ENCODE results near the gene STK4. TPM values are rescaled to one million over a fixed set of nuclear protein-coding genes. Genes with fewer than 3 reads are reported as not detected.
"Not testable (repeated sequence)": the region's sequence is repeated elsewhere in the genome, so short reads cannot be mapped to it uniquely, and the experiment has no call there.

STK4 gene
- total RNA-seq, 1 donor, result 33.7 TPM

DNA sequence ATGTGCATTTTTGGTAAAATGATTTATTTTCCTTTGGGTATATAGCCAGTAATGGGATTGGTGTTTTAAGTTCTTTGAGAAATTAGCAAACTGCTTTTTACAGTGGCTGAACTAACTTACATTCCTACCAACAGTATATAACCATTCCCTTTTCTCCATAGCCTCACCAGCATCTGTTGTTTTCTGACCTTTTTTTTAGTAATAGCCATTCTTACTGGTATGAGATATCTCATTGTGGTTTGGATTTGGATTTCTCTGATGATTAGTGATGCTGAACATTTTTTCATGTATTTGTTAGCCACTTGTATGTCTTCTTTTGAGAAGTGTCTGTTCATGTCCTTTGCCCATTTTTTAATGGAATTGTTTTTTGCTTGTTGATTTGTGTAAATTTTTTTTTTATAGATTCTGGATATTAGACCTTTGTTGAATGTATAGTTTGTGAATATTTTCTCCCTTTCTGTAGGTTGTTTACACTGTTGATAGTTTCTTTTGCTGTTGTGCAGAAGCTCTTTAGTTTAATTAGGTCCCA is 42.3 kb downstream of the STK4 start:
- H4K20me1 ChIP-seq (ENCODE audit: insufficient read depth, low read length), result no peaks in the 10 kb centered on the region
- H3K79me2 ChIP-seq (ENCODE audit: insufficient read depth, low read length), result peaks cover 5% of the 10 kb centered on the region
- H3K36me3 ChIP-seq (ENCODE audit: insufficient read depth, low read length), result peaks cover 4% of the 10 kb centered on the region
- no peak for DNase-seq (ENCODE audit: insufficient read length, low spot score, missing footprints)
- no peak overlapping the region for H2AFZ ChIP-seq (ENCODE audit: low read length)
- H3K4me3 ChIP-seq (ENCODE audit: insufficient read depth, low read length), result no peak overlapping the region
- H3K9me3 ChIP-seq (ENCODE audit: low read depth, low read length), result no peaks in the 10 kb centered on the region
- no peaks in the 10 kb centered on the region for H3K27me3 ChIP-seq (ENCODE audit: insufficient read depth, low read length)
- TF ChIP-seq, protein P1, sequence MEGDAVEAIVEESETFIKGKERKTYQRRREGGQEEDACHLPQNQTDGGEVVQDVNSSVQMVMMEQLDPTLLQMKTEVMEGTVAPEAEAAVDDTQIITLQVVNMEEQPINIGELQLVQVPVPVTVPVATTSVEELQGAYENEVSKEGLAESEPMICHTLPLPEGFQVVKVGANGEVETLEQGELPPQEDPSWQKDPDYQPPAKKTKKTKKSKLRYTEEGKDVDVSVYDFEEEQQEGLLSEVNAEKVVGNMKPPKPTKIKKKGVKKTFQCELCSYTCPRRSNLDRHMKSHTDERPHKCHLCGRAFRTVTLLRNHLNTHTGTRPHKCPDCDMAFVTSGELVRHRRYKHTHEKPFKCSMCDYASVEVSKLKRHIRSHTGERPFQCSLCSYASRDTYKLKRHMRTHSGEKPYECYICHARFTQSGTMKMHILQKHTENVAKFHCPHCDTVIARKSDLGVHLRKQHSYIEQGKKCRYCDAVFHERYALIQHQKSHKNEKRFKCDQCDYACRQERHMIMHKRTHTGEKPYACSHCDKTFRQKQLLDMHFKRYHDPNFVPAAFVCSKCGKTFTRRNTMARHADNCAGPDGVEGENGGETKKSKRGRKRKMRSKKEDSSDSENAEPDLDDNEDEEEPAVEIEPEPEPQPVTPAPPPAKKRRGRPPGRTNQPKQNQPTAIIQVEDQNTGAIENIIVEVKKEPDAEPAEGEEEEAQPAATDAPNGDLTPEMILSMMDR (IDR thresholded peaks at IDR 0.05; ENCODE audit: extremely low read depth, low read depth, low read length), result no peak
- H3K4me1 ChIP-seq (ENCODE audit: insufficient read depth, low read length), result peaks cover 31% of the 10 kb centered on the region
- no peak overlapping the region for H3K4me2 ChIP-seq (ENCODE audit: insufficient read depth, low read length)
- no peak overlapping the region for H3K27ac ChIP-seq (ENCODE audit: low read depth, low read length)

DNA sequence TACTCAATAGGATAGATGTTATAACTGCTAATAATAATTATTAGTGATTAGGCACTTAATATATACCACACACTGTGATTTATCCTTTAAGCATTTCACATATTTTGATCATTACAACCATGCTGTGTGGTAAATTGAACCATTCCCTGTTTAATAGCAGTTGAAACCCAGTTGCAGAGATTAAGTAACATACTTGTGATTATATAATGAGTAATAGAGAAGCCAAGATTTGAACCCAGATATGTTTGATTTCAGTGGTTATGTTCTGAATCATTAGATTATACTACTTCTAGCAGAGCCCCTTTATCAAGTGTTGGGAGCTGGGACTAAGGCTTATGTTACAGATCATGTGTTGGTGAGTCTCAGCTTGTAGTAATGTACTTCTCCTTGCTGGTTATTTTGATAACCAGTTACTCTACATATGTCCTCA is 44.1 kb downstream of the STK4 start:
- peaks cover 49% of the 10 kb centered on the region for H3K4me1 ChIP-seq (ENCODE audit: insufficient read depth, low read length)
- no peaks in the 10 kb centered on the region for H3K9me3 ChIP-seq (ENCODE audit: low read depth, low read length)
- no peak overlapping the region for H3K4me3 ChIP-seq (ENCODE audit: insufficient read depth, low read length)
- peak; percentile 23 for DNase-seq (ENCODE audit: insufficient read length, low spot score, missing footprints)
- H3K36me3 ChIP-seq (ENCODE audit: insufficient read depth, low read length), result peaks cover 4% of the 10 kb centered on the region
- no peaks in the 10 kb centered on the region for H4K20me1 ChIP-seq (ENCODE audit: insufficient read depth, low read length)
- peak overlapping the region; percentile 83 for H3K27ac ChIP-seq (ENCODE audit: low read depth, low read length)
- TF ChIP-seq, protein P1 (IDR thresholded peaks at IDR 0.05; ENCODE audit: extremely low read depth, low read depth, low read length), result no peak
- peaks cover 5% of the 10 kb centered on the region for H3K79me2 ChIP-seq (ENCODE audit: insufficient read depth, low read length)
- H3K27me3 ChIP-seq (ENCODE audit: insufficient read depth, low read length), result no peaks in the 10 kb centered on the region
- H2AFZ ChIP-seq (ENCODE audit: low read length), result no peak overlapping the region
- peak overlapping the region; percentile 46 for H3K4me2 ChIP-seq (ENCODE audit: insufficient read depth, low read length)

DNA sequence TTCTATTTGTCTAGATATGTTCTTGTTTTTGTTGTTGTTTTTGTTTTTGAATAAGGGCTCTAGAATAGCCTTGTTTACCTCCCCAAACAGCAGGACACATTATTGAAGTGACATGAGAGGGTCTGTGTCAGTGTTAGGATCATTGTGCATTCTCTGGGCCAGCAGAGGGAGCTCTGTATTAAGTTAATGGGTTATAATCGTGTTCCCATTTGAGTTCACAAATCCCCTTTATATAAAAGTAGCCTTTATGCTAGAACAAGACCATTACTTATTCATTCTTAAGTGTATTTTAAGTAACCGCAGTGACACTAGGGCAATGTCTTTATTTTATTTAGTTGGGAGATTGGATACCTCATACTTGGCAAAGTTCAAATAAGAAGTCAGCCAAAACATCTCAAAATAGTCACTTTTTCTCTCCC is 44.8 kb downstream of the STK4 start:
- H3K79me2 ChIP-seq (ENCODE audit: insufficient read depth, low read length), result peaks cover 5% of the 10 kb centered on the region
- no peak overlapping the region for H2AFZ ChIP-seq (ENCODE audit: low read length)
- H4K20me1 ChIP-seq (ENCODE audit: insufficient read depth, low read length), result no peaks in the 10 kb centered on the region
- no peaks in the 10 kb centered on the region for H3K27me3 ChIP-seq (ENCODE audit: insufficient read depth, low read length)
- TF ChIP-seq, protein P1 (IDR thresholded peaks at IDR 0.05; ENCODE audit: extremely low read depth, low read depth, low read length), result peak; percentile 83
- H3K4me2 ChIP-seq (ENCODE audit: insufficient read depth, low read length), result peak overlapping the region; percentile 46
- no peaks in the 10 kb centered on the region for H3K9me3 ChIP-seq (ENCODE audit: low read depth, low read length)
- H3K27ac ChIP-seq (ENCODE audit: low read depth, low read length), result peak overlapping the region; percentile 83
- peaks cover 56% of the 10 kb centered on the region for H3K4me1 ChIP-seq (ENCODE audit: insufficient read depth, low read length)
- DNase-seq (ENCODE audit: insufficient read length, low spot score, missing footprints), result peak; percentile 58
- H3K36me3 ChIP-seq (ENCODE audit: insufficient read depth, low read length), result peaks cover 4% of the 10 kb centered on the region
- H3K4me3 ChIP-seq (ENCODE audit: insufficient read depth, low read length), result no peak overlapping the region

DNA sequence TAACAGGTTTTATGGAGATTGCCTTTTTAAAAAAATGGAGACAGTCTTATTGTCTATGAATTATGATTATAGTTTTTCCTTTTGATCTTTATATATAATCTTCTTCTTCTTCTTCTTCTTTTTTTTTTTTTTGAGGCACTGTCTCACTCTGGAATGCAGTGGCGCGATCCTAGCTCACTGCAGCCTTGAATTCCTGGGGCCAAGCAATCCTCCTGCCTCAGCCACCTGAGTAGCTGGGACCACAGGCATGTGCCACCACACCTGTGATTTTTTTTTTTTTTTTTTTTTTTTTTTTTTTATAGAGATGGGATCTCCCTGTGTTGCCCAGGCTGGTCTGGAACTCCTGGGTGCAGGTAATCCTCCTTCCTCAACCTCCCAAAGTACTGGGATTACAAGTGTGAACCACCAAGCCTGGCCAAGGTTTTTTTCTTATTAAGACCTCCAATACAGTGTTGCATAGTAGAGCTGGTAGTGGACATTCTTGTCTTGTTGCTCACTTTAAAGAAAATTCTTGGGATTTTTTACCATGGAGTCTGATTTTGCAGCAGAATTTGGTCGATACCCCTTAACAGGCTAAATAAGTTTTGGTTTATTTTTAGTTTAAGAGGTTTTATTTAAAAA is 46.5 kb downstream of the STK4 start:
- Histone ChIP-seq H3K79me2 (ENCODE audit: insufficient read depth, low read length) (no peaks in the 10 kb centered on the region), H3K4me3 (ENCODE audit: insufficient read depth, low read length) (no peak overlapping the region), H2AFZ (ENCODE audit: low read length) (no peak overlapping the region), H4K20me1 (ENCODE audit: insufficient read depth, low read length) (no peaks in the 10 kb centered on the region), H3K4me1 (ENCODE audit: insufficient read depth, low read length) (peaks cover 70% of the 10 kb centered on the region), H3K9me3 (ENCODE audit: low read depth, low read length) (no peaks in the 10 kb centered on the region), H3K36me3 (ENCODE audit: insufficient read depth, low read length) (peaks cover 2% of the 10 kb centered on the region), H3K27ac (ENCODE audit: low read depth, low read length) (peak overlapping the region; percentile 32), H3K27me3 (ENCODE audit: insufficient read depth, low read length) (no peaks in the 10 kb centered on the region), H3K4me2 (ENCODE audit: insufficient read depth, low read length) (peak overlapping the region; percentile 24)
- no peak for DNase-seq (ENCODE audit: insufficient read length, low spot score, missing footprints)
- TF ChIP-seq, protein P1 (IDR thresholded peaks at IDR 0.05; ENCODE audit: extremely low read depth, low read depth, low read length), result no peak

DNA sequence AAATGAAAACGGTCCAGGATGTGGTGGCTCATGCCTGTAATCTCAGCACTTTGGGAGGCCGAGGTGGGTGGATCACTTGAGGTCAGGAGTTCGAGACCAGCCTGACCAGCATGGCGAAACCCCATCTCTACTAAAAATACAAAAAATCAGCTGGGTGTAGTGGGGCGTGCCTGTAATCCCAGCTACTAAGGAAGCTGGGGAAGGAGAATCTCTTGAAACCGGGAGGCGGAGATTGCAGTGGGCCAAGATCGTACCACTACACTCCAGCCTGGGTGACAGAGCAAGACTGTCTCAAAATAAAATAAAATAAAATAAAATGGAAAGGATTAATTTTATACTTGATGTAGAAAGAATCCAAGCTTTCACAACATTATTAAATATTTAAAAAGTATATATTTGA is 47.8 kb downstream of the STK4 start:
- not testable (repeated sequence) for H3K79me2 ChIP-seq (ENCODE audit: insufficient read depth, low read length); DNase-seq (ENCODE audit: insufficient read length, low spot score, missing footprints); H3K36me3 ChIP-seq (ENCODE audit: insufficient read depth, low read length); H2AFZ ChIP-seq (ENCODE audit: low read length); H3K4me3 ChIP-seq (ENCODE audit: insufficient read depth, low read length); H3K9me3 ChIP-seq (ENCODE audit: low read depth, low read length); H3K27me3 ChIP-seq (ENCODE audit: insufficient read depth, low read length); H4K20me1 ChIP-seq (ENCODE audit: insufficient read depth, low read length)
- peaks cover 70% of the 10 kb centered on the region for H3K4me1 ChIP-seq (ENCODE audit: insufficient read depth, low read length)
- H3K4me2 ChIP-seq (ENCODE audit: insufficient read depth, low read length), result peak overlapping the region; percentile 53
- peak overlapping the region; percentile 84 for H3K27ac ChIP-seq (ENCODE audit: low read depth, low read length)
